ENCODE measurements around the gene MTRF1L. TPM values are rescaled to one million over a fixed set of nuclear protein-coding genes. Genes with fewer than 3 reads are reported as not detected.
"Not testable (repeated sequence)": the region's sequence is repeated elsewhere in the genome, so short reads cannot be mapped to it uniquely, and the experiment has no call there.

Gene MTRF1L
- total RNA-seq, 1 donor from 2014 or later = 15.9 TPM

DNA sequence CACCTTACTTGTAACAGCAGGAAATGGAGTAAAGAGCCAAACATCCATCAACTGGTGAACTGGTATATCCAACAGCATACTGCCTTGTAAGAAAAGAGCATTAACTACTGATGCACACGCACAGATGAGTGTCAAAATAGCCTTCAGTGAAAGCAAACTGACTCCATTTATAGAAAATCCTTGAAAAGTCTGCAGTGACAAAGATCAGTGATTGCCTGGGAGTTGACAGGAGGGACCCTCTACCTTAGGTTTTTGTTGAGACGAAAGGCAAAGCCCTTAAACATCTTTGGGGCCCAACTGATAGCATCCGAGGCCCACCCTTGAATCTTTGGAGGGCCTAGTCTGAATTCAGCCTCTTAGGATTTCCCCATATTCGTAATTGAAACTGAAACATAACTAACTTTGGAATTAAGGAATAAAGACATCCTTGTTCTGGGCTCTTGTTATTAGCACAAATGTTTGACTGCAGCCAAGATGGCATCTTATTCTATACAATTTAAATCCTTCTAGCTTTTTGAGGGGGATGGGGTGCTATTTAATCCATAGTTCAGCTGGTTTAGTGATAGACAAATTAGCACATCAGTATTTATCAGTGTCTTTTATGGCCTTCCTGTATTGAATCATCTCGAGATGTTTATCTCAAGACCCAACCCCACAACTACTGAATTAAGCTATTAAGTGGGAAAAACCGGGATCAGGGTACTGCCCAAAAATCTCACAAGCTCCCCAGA, 32.7 kb downstream of the MTRF1L start:
- DNase-seq = no peak

DNA sequence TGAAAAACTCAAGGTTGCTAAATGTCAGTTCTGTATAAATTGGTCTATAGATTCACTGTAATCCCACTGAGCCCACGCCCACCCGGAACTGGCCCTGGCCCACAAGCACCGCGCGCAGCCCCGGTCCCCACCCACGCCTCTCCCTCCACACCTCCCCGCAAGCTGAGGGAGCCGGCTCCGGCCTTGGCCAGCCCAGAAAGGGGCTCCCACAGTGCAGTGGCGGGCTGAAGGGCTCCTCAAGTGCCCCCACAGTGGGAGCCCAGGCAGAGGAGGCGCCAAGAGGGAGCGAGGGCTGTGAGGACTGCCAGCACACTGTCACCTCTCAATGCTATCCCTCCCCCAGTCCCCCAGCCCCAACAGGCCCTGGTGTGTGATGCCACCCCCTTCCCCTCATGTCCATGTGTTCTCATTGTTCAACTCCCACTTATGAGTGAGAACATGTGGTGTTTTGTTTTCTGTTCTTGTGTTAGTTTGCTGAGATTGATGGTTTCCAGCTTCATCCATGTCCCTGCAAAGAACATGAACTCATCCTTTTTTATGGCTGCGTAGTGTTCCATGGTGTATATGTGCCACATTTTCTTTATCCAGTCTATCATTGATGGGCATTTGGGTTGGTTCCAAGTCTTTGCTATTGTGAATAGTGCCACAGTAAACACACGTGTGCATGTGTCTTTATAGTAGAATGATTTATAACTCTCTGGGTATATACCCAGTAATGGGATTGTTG, 36.2 kb downstream of the MTRF1L start:
- DNase-seq = not testable (repeated sequence)

DNA sequence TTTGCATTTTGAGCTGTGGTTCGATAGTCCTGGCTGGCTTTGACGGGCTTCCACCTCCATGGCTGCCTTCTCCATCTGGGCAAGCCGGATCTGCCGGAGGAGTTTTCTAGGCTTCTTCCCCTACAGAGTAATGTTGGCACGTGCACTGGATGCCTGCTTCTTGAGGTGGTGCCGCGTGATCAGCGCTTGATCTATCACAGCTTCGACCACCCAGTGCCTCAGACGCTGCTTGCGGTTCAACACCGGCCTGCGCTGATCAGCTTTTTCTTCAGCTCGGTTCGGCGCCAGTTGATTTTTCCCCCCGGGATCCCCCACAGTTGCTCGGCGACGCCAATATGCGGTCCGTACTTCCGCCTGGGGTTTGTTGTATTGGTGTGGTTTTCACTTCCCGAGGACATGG, 43.2 kb downstream of the MTRF1L start:
- DNase-seq = no peak

DNA sequence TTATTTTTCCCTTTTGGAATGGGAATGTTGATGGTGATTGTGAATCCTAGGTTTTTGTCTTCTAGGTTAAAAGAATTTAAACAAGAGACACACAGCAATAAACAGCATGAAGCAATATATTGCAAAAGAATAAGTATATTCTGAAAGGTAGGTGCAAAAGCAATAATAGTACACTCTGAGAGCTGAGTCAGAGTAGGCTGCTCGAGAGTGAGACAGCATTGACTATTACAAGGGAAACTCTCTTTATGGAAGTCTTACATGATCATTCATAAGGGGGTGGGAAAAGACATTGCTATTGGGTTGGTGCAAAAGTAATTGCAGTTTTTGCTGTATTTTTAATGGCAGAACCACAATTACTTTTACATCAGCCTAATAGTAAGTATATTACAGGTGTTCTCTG, 44.7 kb downstream of the MTRF1L start:
- DNase-seq = no peak

DNA sequence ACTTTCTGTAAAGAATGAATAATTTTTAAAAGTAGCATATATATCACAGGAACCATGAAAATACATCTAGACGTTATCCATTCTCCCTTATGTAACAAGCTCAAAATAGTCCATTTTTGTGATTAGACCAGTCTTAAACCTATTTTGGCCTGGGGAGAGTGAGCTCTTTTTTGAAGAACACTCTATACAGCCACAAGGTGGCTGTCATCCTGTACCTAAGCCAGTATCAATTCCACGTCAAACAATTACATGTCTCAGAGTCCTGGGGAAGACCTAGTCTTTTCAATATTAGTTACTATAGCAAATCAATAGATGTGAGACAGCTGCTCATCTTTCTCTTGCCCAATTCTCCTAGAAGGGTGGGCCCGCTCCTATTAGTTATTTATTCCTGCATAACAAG, 48.1 kb downstream of the MTRF1L start:
- DNase-seq = no peak

DNA sequence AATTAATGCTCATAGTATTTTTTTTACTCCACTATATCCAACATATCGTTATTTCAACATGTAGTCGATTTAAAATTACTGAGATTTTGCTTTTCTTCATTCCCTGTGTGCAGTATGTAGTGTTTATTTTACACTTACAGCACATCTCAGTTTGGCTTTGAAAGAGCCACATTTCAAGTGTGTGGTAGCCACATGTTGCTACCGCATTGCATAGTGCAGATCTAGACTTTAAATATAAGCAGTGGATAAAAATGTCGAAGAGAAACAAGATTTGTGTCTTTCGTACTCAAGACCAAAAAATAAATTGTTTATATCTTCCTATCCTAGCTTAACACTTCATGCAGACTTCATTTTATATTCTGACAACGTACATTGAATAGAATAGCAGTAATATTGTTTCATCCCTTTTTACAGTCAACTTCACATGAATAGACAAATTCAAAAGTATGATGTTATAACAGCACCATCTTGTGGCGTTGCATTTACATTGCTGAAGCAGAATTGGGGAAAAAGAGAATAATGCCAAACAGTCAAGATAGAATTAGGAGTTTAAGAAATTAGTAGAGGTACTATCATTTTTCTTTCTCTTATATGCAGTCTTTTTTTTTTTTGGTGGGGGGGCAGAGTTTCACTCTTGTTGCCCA, 49.5 kb downstream of the MTRF1L start:
- DNase-seq = peak; percentile 14

DNA sequence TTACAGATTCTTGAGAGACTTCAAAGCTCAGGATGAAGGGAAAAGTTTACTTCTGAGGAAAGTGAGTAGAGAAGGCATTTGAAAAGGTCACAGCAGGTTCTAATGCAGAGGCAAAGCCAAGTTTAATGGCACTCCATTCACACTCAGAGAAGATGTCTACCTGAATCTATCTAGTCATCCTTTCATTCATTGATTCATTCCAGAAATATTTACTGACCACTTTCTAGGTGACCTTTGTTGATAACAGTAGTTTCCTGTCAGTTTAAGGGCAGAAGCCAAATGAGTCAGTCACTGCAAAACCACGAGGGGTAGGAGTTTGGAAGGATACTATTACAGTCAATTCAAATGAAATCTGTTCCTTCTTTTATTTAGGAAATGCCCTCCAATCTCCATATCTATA, 50.5 kb downstream of the MTRF1L start:
- DNase-seq = no peak

DNA sequence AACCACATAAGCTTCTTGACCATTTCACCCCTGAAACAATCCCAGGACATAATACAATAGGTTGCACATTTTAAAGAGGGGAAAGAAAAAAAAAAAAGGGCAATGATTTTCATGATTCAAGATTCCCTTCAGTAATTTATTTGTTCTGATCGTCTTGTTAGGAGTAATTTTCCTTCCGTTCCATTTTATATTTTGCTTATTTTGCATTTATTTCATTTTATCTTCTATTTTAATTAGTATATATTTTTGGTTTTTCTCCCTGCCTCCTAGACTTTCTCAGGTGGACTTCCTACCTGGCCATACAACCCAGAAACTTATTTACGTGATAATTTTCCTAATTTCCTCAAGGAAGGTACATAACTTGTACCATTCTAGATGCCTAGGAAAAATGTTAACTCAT, 52.3 kb downstream of the MTRF1L start:
- no peak for DNase-seq

DNA sequence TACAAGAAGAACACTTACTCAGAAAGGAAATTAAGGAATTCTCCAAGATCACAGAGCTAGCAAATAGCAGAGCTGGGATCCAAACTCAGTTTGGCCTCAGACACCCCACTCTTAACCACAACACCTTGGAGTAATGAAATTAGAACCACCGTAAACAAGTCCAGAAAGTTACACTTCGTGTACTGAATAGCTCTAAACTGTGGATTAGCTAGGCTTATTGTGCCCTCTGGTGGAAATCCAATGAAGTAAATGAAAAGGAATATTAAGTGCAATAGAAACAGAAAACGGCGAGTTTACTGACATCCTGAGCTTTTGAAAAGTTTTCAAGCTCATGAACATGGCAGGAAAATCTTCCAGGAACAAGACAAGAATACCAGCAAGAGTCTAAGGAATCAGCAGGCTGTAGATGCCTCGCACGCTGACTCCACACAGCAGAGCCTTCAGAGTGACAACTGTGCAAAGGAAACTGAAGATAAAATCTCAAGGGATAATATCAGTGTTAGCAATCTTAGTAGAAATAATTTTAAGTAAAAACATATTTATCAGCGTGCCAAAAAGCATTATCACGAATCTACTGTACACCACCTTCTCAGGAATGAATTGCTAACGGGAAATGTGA, 54.2 kb downstream of the MTRF1L start:
- DNase-seq = peak; percentile 51

DNA sequence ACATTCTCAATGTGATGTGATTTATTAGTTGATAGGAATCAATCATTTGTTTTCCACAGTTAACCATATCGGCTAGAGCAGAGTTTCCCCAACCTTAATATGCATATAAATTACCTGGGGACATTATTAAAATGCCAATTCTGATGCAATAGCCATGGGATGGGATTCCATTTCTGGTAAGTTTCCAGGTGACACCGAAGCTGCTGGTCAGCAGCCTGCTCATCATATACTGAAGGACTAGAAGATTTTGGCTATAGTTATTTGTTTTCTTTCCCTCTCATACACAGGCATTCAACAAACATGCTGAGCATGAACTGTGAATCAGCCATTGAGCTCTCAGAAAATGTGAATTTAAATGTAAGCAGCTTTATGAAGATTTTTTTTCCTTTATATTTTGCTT, 55.5 kb downstream of the MTRF1L start:
- no peak for DNase-seq

DNA sequence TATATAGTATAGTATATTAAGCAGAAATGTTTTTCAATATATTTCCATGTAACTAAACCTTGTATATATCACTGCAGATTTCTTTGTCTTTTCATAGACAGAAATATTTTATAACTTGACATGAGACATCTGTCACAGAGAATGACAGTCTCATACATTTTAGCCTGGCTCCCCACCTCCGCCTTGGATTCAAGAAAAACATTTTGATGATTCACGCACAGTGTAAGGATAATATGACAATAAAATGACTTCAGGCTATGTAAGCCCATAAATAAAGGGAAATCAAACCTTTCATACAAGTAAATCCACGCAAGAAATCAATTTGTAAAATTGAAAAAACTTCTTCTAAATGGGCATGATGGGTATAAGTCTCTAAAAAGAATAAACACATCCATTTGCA, 56.0 kb downstream of the MTRF1L start:
- DNase-seq = no peak

DNA sequence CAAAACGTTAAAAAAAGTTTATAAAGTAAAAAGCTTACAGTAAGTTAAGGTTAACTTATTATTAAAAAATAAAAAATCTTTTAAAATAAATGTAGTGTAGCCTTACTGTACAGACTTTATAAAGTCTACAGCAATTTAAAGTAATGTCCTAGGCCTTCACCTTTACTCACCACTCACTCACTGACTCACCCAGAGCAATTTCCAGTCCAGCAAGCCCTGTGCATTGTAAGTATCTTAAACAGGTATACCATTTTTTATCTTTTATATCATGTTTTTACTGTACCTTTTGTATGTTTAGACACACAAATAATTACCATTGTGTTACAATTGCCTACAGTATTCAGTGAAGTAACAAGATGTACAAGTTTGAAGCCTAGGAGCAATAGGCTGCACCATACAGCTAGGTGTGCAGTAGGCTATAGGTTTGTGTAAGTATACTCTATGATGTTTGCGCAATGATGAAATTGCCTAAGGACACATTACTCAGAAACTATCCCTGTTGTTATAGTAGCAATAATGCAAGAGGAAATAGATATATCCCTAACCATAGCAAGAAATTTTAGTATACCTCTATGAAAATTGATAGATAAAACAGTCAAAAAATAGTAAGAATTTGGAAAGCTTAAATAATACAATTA, 59.1 kb downstream of the MTRF1L start:
- DNase-seq = no peak

DNA sequence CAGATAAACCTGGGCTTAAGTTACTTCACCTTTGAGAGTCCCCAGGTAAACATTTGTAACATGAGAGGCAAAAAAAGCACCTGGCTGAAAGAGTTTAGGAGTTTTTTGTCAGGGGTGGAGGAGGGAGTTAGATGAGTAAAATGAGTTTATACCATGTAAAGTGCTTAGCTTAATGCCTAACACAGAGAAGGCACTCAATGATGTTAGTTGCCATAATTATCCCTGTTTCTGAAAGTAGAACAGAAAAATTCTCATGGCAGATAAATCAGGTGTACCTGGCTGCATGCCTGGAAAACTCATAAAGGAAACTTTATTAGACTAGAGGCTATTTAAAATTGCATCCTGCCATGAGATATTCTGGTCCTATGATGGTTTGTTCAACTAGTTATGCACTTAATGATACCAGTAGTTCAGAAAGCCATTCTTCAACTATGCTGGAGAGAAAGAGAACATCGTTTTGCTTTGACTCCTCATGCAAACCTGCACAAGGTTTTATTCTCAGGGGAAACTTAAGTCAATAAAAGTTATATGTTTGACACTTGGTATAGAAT, 60.1 kb downstream of the MTRF1L start:
- no peak for DNase-seq

DNA sequence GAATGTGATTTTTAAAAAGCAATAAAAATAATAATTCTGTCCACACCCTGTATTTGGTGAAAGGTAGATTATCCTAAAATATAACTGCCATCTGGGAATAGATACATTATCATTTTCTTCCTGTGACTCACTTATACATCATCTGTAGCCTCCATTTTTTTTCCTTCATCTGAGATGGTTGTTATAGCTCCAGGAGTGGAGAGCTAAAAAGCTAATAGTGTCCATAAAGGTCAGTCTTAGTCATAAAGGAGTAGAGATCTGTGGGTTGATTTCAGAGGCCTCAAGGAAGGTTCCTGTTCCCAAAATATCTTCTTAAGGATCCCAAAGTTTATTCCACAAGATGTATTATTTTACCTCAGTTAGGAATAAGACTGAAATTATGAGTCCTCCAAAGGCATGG, 60.8 kb downstream of the MTRF1L start:
- DNase-seq = no peak

Small RNA genes within 50 kb of the gene (small RNA-seq; reads per million reads assigned to genes)
- gene AL080276.1 (ENCODE audit: low replicate concordance) = not detected

Other genes with a start within 250 kb of the MTRF1L start
- 11.4 TPM for gene FBXO5, start 19.7 kb downstream of the MTRF1L start, total RNA-seq
- gene RGS17, start 128.6 kb upstream of the MTRF1L start, total RNA-seq = 0.69 TPM